Vagina (tissue), 2 donors: ENCODE results near the gene LITAF.
"Not testable (repeated sequence)": the region's sequence is repeated elsewhere in the genome, so short reads cannot be mapped to it uniquely, and the experiment has no call there.

Experiments used
- CTCF ChIP-seq, 3 experiments: fragments of 450-650 bp in 2 of 3; fragments of 200-600 bp in 1 of 3; sonication (generic) in 1 of 3; IDR thresholded peaks; one replicate each; pipeline ENCODE4 v1.5.1; 2017 to 2019; ENCODE audit warnings: antibody characterized with exemption in 3 of 3, mild to moderate bottlenecking in 2 of 3, moderate library complexity in 2 of 3
- POLR2A ChIP-seq, 2 donors: fragments of 450-650 bp; IDR thresholded peaks; one replicate each; pipeline ENCODE4 v1.6.1; 2017; ENCODE audit warnings: antibody characterized with exemption in 2 of 2, mild to moderate bottlenecking in 2 of 2, moderate library complexity in 2 of 2

- TF ChIP-seq CTCF, POLR2A (IDR thresholded peaks at IDR 0.05): not testable (repeated sequence)
These were observed 82.5 kb downstream of the LITAF start for GRCh38 chr16:11504261-11504660.
